SU-DHL-6 (cell line): ENCODE results near the gene DDI1.

Experiments used
- CTCF ChIP-seq: fragments of 200-600 bp; sonication (generic); IDR thresholded peaks from one replicate; pipeline ENCODE4 v1.5.1; 2017; ENCODE audit warnings: antibody characterized with exemption, mild to moderate bottlenecking, low read length, moderate library complexity; ENCODE audit not compliant: insufficient read depth, poor library complexity, severe bottlenecking
- EZH2phosphoT487 ChIP-seq: fragments of 200-600 bp; sonication (generic), shearing (Covaris generic); conservative IDR thresholded peaks from 2 replicates; pipeline ENCODE4 v1.6.1; 2018; ENCODE audit warnings: mild to moderate bottlenecking, antibody characterized with exemption, low read length, moderate library complexity, mixed read lengths

- no peak for TF ChIP-seq CTCF
- no peak for TF ChIP-seq EZH2phosphoT487
Observed at GRCh38 chr11:104075706-104076105, 39.3 kb downstream of the DDI1 start.
